Panc1 (cell line): ENCODE measurements around the gene DCUN1D4.

Experiments used
- TCF7L2 ChIP-seq: IDR thresholded peaks from 2 replicates; pipeline ENCODE4 v1.6.1; 2011; ENCODE audit warnings: mild to moderate bottlenecking, low read depth, low read length, inconsistent platforms
- TF ChIP-seq, protein P1 (sequence below): fragments of 450-650 bp; IDR thresholded peaks from 2 replicates; pipeline ENCODE4 v1.5.1; 2017; ENCODE audit warnings: mild to moderate bottlenecking

- TF ChIP-seq, protein P1, sequence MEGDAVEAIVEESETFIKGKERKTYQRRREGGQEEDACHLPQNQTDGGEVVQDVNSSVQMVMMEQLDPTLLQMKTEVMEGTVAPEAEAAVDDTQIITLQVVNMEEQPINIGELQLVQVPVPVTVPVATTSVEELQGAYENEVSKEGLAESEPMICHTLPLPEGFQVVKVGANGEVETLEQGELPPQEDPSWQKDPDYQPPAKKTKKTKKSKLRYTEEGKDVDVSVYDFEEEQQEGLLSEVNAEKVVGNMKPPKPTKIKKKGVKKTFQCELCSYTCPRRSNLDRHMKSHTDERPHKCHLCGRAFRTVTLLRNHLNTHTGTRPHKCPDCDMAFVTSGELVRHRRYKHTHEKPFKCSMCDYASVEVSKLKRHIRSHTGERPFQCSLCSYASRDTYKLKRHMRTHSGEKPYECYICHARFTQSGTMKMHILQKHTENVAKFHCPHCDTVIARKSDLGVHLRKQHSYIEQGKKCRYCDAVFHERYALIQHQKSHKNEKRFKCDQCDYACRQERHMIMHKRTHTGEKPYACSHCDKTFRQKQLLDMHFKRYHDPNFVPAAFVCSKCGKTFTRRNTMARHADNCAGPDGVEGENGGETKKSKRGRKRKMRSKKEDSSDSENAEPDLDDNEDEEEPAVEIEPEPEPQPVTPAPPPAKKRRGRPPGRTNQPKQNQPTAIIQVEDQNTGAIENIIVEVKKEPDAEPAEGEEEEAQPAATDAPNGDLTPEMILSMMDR = no peak
- TF ChIP-seq TCF7L2 = no peak
Measured at GRCh38 chr4:51842554-51843308, at the start of gene DCUN1D4.
